H1 (cell line): ENCODE measurements around the gene ERGIC3. TPM values are rescaled to one million over a fixed set of nuclear protein-coding genes. Genes with fewer than 3 reads are reported as not detected.

Source experiments
- CTCF ChIA-PET: fragments of 300-600 bp; sonication (Branson Sonifier 250); formaldehyde crosslinking; loops from one replicate; lab custom pipeline; 2021; ENCODE audit not compliant: partially characterized antibody; lab: Charles Lee
- POLR2A ChIA-PET: fragments of 300-600 bp; sonication (Branson Sonifier 250); formaldehyde crosslinking; loops from one replicate; lab custom pipeline; 2021; ENCODE audit warnings: inconsistent platforms; ENCODE audit not compliant: partially characterized antibody; lab: Charles Lee
- DNase-seq, 2 experiments: peaks; one replicate each; pipeline versions ENCODE4 v3.0.0 to v3.0.0-alpha.2; 2010 to 2022; ENCODE audit warnings: low spot score in 2 of 2, low read depth in 1 of 2, mixed read lengths in 1 of 2
- FAIRE-seq: peaks from 2 replicates; lab custom pipeline; 2011; peaks lifted over from hg19 to GRCh38; lab: Jason Lieb, UNC
- H2AFZ ChIP-seq: 2 replicates; pipeline ENCODE4 v1.8.1; 2012; ENCODE audit warnings: low read length, inconsistent platforms
- H2AK5ac ChIP-seq: 2 replicates; pipeline ENCODE4 v1.6.1; 2013; ENCODE audit warnings: low read depth, low read length
- H2BK120ac ChIP-seq: replicated peaks from 2 replicates; pipeline ENCODE3; 2013; ENCODE audit warnings: low read depth, low read length, inconsistent platforms
- H2BK12ac ChIP-seq: 2 replicates; pipeline ENCODE4 v1.6.1; 2013; ENCODE audit warnings: low read depth, low read length
- H2BK15ac ChIP-seq: 2 replicates; pipeline ENCODE4 v1.6.1; 2013; ENCODE audit warnings: low read length
- H2BK20ac ChIP-seq: 2 replicates; pipeline ENCODE4 v1.6.1; 2013; ENCODE audit warnings: low read length
- H2BK5ac ChIP-seq: 2 replicates; pipeline ENCODE4 v1.6.1; 2013; ENCODE audit warnings: low read depth, low read length
- H3K14ac ChIP-seq: 2 replicates; pipeline ENCODE4 v1.6.1; 2013; ENCODE audit warnings: inconsistent platforms; ENCODE audit not compliant: insufficient read length
- H3K18ac ChIP-seq: 2 replicates; pipeline ENCODE4 v1.6.1; 2013; ENCODE audit warnings: low read length; ENCODE audit errors: extremely low read depth
- H3K23ac ChIP-seq: 2 replicates; pipeline ENCODE4 v1.6.1; 2013; ENCODE audit warnings: inconsistent platforms; ENCODE audit not compliant: insufficient read length
- H3K23me2 ChIP-seq: 2 replicates; pipeline ENCODE4 v1.6.1; 2013; ENCODE audit warnings: low read depth, low read length
- H3K27ac ChIP-seq: 2 replicates; pipeline ENCODE4 v1.6.1; 2011; ENCODE audit warnings: low read depth, low read length, inconsistent platforms
- H3K27me3 ChIP-seq, 4 experiments: replicated peaks in 1 of 4; 1 replicate in 1 of 4; 2 replicates in 3 of 4; pipeline versions ENCODE4 v1.6.1 to v1.8.1; 2011 to 2013; ENCODE audit warnings: low read length in 3 of 4, mild to moderate bottlenecking in 3 of 4, inconsistent platforms in 2 of 4, mixed read lengths in 2 of 4, moderate library complexity in 1 of 4; ENCODE audit not compliant: control insufficient read depth in 3 of 4, insufficient read depth in 3 of 4; ENCODE audit errors: extremely low read depth in 1 of 4
- H3K36me3 ChIP-seq, 4 experiments: 2 replicates each; pipeline versions ENCODE4 v1.6.1 to v1.8.1; 2011 to 2013; ENCODE audit warnings: mild to moderate bottlenecking in 4 of 4, low read length in 3 of 4, moderate library complexity in 2 of 4, control low read depth in 1 of 4, inconsistent platforms in 1 of 4; ENCODE audit not compliant: insufficient read depth in 4 of 4, control insufficient read depth in 2 of 4
- H3K4ac ChIP-seq: replicated peaks from 2 replicates; pipeline ENCODE3; 2013; ENCODE audit warnings: low read length, low read depth, mixed read lengths, inconsistent platforms; ENCODE audit not compliant: insufficient read length
- H3K4me1 ChIP-seq, 4 experiments: replicated peaks in 1 of 4; 1 replicate in 1 of 4; 2 replicates in 3 of 4; pipeline versions ENCODE4 v1.6.1 to v1.8.1; 2011 to 2013; ENCODE audit warnings: low read length in 3 of 4, inconsistent platforms in 2 of 4, mixed read lengths in 1 of 4; ENCODE audit not compliant: insufficient read depth in 4 of 4, control insufficient read depth in 3 of 4
- H3K4me2 ChIP-seq, 2 experiments: 2 replicates each; pipeline versions ENCODE4 v1.6.1 to v1.8.1; 2011 to 2013; ENCODE audit warnings: low read depth in 2 of 2, low read length in 2 of 2, control low read depth in 1 of 2, inconsistent platforms in 1 of 2, mild to moderate bottlenecking in 1 of 2; ENCODE audit not compliant: insufficient read depth in 1 of 2
- H3K4me3 ChIP-seq, 4 experiments: fragments of 200-600, 300-600 bp in 1 of 4; sonication (generic), shearing (Covaris generic), sonication (Bioruptor Twin) in 1 of 4; 2 replicates each; pipeline versions ENCODE4 v1.5.1 to v1.8.1; 2011 to 2016; ENCODE audit warnings: low read length in 4 of 4, low read depth in 3 of 4, control low read depth in 2 of 4, inconsistent platforms in 2 of 4, mild to moderate bottlenecking in 2 of 4, mixed read lengths in 1 of 4, moderate library complexity in 1 of 4; ENCODE audit not compliant: insufficient read depth in 2 of 4; ENCODE audit errors: extremely low read depth in 1 of 4
- H3K56ac ChIP-seq: replicated peaks from 2 replicates; pipeline ENCODE3; 2013; ENCODE audit warnings: low read depth, mild to moderate bottlenecking, mixed read lengths, low read length, inconsistent platforms; ENCODE audit not compliant: insufficient read length
- H3K79me1 ChIP-seq: 2 replicates; pipeline ENCODE4 v1.6.1; 2013; ENCODE audit warnings: low read depth, low read length, control low read depth
- H3K79me2 ChIP-seq, 2 experiments: 2 replicates each; pipeline versions ENCODE4 v1.6.1 to v1.8.1; 2012 to 2013; ENCODE audit warnings: low read length in 2 of 2, mild to moderate bottlenecking in 2 of 2, inconsistent platforms in 1 of 2; ENCODE audit not compliant: insufficient read depth in 2 of 2, control insufficient read depth in 1 of 2
- H3K9ac ChIP-seq, 4 experiments: replicated peaks in 1 of 4; 1 replicate in 1 of 4; 2 replicates in 3 of 4; pipeline versions ENCODE4 v1.6.1 to v1.8.1; 2011 to 2013; ENCODE audit warnings: low read depth in 3 of 4, low read length in 3 of 4, control low read depth in 2 of 4, mild to moderate bottlenecking in 2 of 4, moderate library complexity in 2 of 4, inconsistent platforms in 1 of 4; ENCODE audit errors: extremely low read depth in 1 of 4
- H3K9me3 ChIP-seq, 2 experiments: 2 replicates each; pipeline versions ENCODE4 v1.6.1 to v1.8.1; 2012 to 2013; ENCODE audit warnings: mild to moderate bottlenecking in 2 of 2, moderate library complexity in 2 of 2, control low read depth in 1 of 2, inconsistent platforms in 1 of 2, low read depth in 1 of 2, low read length in 1 of 2, mixed read lengths in 1 of 2; ENCODE audit not compliant: insufficient read depth in 2 of 2
- H4K20me1 ChIP-seq, 2 experiments: replicated peaks in 1 of 2; 2 replicates each; pipeline versions ENCODE3 to v1.8.1; 2011 to 2013; ENCODE audit warnings: inconsistent platforms in 2 of 2, low read length in 2 of 2, mild to moderate bottlenecking in 1 of 2; ENCODE audit not compliant: insufficient read depth in 2 of 2, control insufficient read depth in 1 of 2
- H4K5ac ChIP-seq: 2 replicates; pipeline ENCODE4 v1.6.1; 2013; ENCODE audit warnings: low read length, low read depth, mixed read lengths, inconsistent platforms; ENCODE audit not compliant: insufficient read length
- H4K8ac ChIP-seq: 2 replicates; pipeline ENCODE4 v1.8.0; 2013; ENCODE audit warnings: mild to moderate bottlenecking, moderate library complexity, low read length, inconsistent platforms; ENCODE audit not compliant: insufficient read depth; ENCODE audit errors: extremely low read depth
- H4K91ac ChIP-seq: replicated peaks from 2 replicates; pipeline ENCODE3; 2013; ENCODE audit warnings: low read length, mixed read lengths, inconsistent platforms; ENCODE audit not compliant: insufficient read length
- ASH2L ChIP-seq: fragments of 200-600, 300-600 bp; sonication (generic); IDR thresholded peaks from one replicate; pipeline ENCODE4 v1.7.1; 2017; ENCODE audit warnings: low read length
- ATF2 ChIP-seq: IDR thresholded peaks from 2 replicates; pipeline ENCODE4 v1.6.1; 2012; ENCODE audit warnings: low read length, inconsistent platforms
- BRCA1 ChIP-seq: IDR thresholded peaks from 2 replicates; pipeline ENCODE4 v1.6.1; 2012; ENCODE audit warnings: low read depth, low read length, improper control_type of control experiment
- CHD1 ChIP-seq: IDR thresholded peaks from 2 replicates; pipeline ENCODE4 v1.6.1; 2012; ENCODE audit warnings: low read depth, low read length, improper control_type of control experiment
- CHD2 ChIP-seq: IDR thresholded peaks from 2 replicates; pipeline ENCODE4 v1.6.1; 2012; ENCODE audit warnings: low read length, improper control_type of control experiment
- FOSL1 ChIP-seq: IDR thresholded peaks from 2 replicates; pipeline ENCODE4 v1.6.1; 2011; ENCODE audit warnings: mild to moderate bottlenecking, low read depth, low read length, moderate library complexity; ENCODE audit not compliant: insufficient read depth
- JUN ChIP-seq: IDR thresholded peaks from 2 replicates; pipeline ENCODE4 v1.6.1; 2011; ENCODE audit warnings: low read depth, mild to moderate bottlenecking, improper control_type of control experiment, low read length
- KDM1A ChIP-seq: fragments of 200-600, 300-600 bp; sonication (generic); IDR thresholded peaks from 2 replicates; pipeline ENCODE4 v1.7.1; 2016; ENCODE audit warnings: mild to moderate bottlenecking, low read length, borderline replicate concordance
- TBP ChIP-seq: IDR thresholded peaks from 2 replicates; pipeline ENCODE4 v1.6.1; 2011; ENCODE audit warnings: low read depth, low read length, improper control_type of control experiment
- ZNF274 ChIP-seq: IDR thresholded peaks from 2 replicates; pipeline ENCODE4 v1.7.0; 2012; ENCODE audit warnings: low read length, borderline replicate concordance; ENCODE audit errors: extremely low read depth
- WGBS, 2 experiments: shearing (Covaris generic) in 1 of 2; methylation state at CpG; one replicate each; pipeline versions ENCODE4 v1.1.6 to v1.1.7; 2013 to 2015; ENCODE audit warnings: low lambda C conversion rate in 2 of 2, mixed read lengths in 2 of 2, inconsistent platforms in 1 of 2, low coverage in 1 of 2, missing lambda C conversion rate in 1 of 2; ENCODE audit not compliant: insufficient replicate concordance in 2 of 2, insufficient coverage in 1 of 2, insufficient read length in 1 of 2; ENCODE audit errors: extremely low coverage in 1 of 2, missing lambda C conversion rate in 1 of 2; 5-methylcytosine and 5-hydroxymethylcytosine counted together
- polyA plus RNA-seq, 7 experiments: library from polyadenylated mRNA; depleted of rRNA in 3 of 7; stranded (reverse) in 5 of 7; unstranded in 2 of 7; fragments of >200 nt in 5 of 7; fragments of 200-250 nt in 2 of 7; gene quantifications; 1 replicate in 5 of 7; 2 replicates in 1 of 7; 4 replicates in 1 of 7; pipeline versions ENCODE4 v1.2.1 to v1.2.3, GENCODE V29; 2011 to 2013; ENCODE audit warnings: missing spikeins in 2 of 7, mixed read lengths in 2 of 7
- total RNA-seq: library from RNA; stranded (reverse); fragmentation: NEBNext Ultra II Directional; extraction: Animal tissue kit (Norgen Biotek cat#: 25700); gene quantifications from 2 replicates; pipeline ENCODE4 v1.2.1, GENCODE V29; 2021

Gene ERGIC3
- total and polyA plus RNA-seq, 2 of the 8 experiments (the other 6 are each of a cell fraction or from before 2014, with no cell fraction given), result 178 to 341 TPM

- Histone ChIP-seq H4K91ac (no peak overlapping the region), H4K8ac (no peak overlapping the region), H4K20me1 (no peaks in the 10 kb centered on the region), H2BK15ac (no peak overlapping the region), H3K36me3 (no peaks in the 10 kb centered on the region), H3K9ac (no peak overlapping the region), H2AK5ac (no peak overlapping the region), H2AFZ (no peak overlapping the region), H3K4ac (no peak overlapping the region), H3K23me2 (peaks cover 3% of the 10 kb centered on the region; the same call in 1 of the 2 replicates), H3K56ac (no peak overlapping the region), H3K27me3 (no peaks in the 10 kb centered on the region), H4K5ac (no peak overlapping the region), H3K18ac (no peak overlapping the region), H3K4me2 (no peak overlapping the region), H3K79me2 (no peaks in the 10 kb centered on the region), H3K4me3 (no peak overlapping the region), H3K9me3 (no peaks in the 10 kb centered on the region), H2BK120ac (no peak overlapping the region), H2BK12ac (no peak overlapping the region), H3K27ac (no peak overlapping the region), H2BK20ac (no peak overlapping the region), H3K4me1 (no peaks in the 10 kb centered on the region), H3K79me1 (no peaks in the 10 kb centered on the region), H3K14ac (no peak overlapping the region), H3K23ac (no peak overlapping the region), H2BK5ac (no peak overlapping the region)
- FAIRE-seq, result no peak
- CTCF ChIA-PET, result interaction anchor here (1.0 to 1.4 kb wide), 3 partner anchors 13 to 27 kb away, joined by 3 read pairs; no protein-coding TSS in a partner anchor
- 91% methylated on average over 6 of the region's 6 CpGs; no CpG with 5 or more reads in 1 of the 2 experiments for WGBS, 2 experiments
- POLR2A ChIA-PET, result no interaction called here
- no peak for TF ChIP-seq JUN
- no peak for TF ChIP-seq ATF2
- no peak for TF ChIP-seq CHD1
- TF ChIP-seq CHD2, result no peak
- no peak for TF ChIP-seq KDM1A
- no peak for TF ChIP-seq ASH2L
- no peak for TF ChIP-seq FOSL1
- TF ChIP-seq ZNF274, result no peak
- TF ChIP-seq BRCA1, result no peak
- no peak for TF ChIP-seq TBP
- no peak for DNase-seq
Measured at GRCh38 chr20:35586751-35587425, 45.0 kb downstream of the ERGIC3 start.
